ENCODE results near the gene CNTN5.

- no peak for TF ChIP-seq CTCF (IDR thresholded peaks at IDR 0.05 in 2 of 3, conservative IDR thresholded peaks at IDR 0.05 in 1 of 3; ENCODE audit: control insufficient read depth in 2 of 3, extremely low read depth in 1 of 3, insufficient read depth in 1 of 3, low read depth in 3 of 3, low read length in 3 of 3)
- TF ChIP-seq SP1 (IDR thresholded peaks at IDR 0.05; ENCODE audit: low read depth, low read length) = no peak
- TF ChIP-seq ZBTB40 (IDR thresholded peaks at IDR 0.05; ENCODE audit: borderline replicate concordance) = no peak
- TF ChIP-seq POLR2AphosphoS5 (IDR thresholded peaks at IDR 0.05; ENCODE audit: low read length) = no peak
- TF ChIP-seq ZSCAN29 (IDR thresholded peaks at IDR 0.05) = no peak
- TF ChIP-seq JUNB (IDR thresholded peaks at IDR 0.05) = no peak
These were observed 860.9 kb downstream of the CNTN5 start for GRCh38 chr11:99881610-99882009.
